Right renal pelvis (tissue), 4 donors: ENCODE results near the gene PPP2R2C. TPM values are rescaled to one million over a fixed set of nuclear protein-coding genes. Genes with fewer than 3 reads are reported as not detected.

Source experiments
- DNase-seq, 4 donors: peaks; one replicate each; pipeline ENCODE4 v3.0.0-alpha.2; 2013; ENCODE audit warnings: low read depth in 4 of 4, low spot score in 3 of 4, missing footprints in 1 of 4
- polyA plus RNA-seq, 4 donors: library from polyadenylated mRNA; unstranded; fragments of 120-200 nt; gene quantifications; one replicate each; pipeline ENCODE4 v1.2.1, GENCODE V29; 2013; ENCODE audit not compliant: insufficient read length in 4 of 4

PPP2R2C gene
- polyA plus RNA-seq, 4 donors, result 0.30 to 0.71 (median 0.37) TPM

DNA sequence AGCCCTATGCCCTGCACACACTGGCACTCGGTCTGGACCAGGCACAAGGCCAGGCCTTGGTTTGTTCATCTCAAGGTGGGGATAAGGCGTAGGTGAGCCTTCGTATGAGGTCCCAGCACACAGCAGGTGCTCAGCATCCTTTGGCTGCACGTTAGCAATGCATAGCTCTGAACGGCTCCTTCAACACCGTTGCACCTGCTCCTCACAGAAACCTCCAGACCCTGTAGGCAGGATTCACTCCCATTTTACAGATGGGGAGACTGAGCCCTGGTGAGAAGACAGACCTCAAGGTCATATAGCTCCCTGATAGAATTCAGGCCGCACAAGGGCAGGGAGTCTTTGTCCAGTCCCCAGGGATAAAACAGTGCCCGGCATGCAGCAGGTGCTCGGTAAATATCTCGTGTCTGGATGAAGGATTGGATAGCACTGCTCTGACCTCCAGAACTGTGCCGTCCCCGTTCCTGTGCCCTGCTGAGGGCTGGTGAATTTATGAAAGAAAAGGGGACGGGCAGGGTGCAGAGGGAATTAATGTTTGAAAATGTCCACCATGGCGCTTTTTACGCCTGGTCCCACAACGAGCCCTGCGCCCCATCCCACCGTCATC, 2.4 kb downstream of the PPP2R2C start:
- DNase-seq, result no peak

DNA sequence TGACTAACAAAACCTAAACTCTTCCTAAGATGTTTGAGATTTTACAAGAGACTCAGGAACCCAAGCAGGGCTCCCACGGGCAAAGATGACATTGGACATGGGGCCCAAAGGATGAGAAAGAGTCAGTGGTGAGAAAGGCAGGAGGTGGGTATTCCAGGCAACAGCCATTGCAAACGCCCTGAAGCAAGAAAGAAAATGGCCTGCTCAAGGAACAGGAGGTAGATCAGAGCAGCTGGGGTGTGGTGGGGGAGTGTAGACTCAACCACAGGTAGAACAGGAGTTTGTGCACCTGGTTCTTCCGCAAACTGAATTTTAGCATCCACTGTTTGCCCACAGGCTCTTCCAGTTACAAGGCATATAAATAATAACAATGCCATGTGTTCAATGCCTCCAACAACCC, 3.3 kb downstream of the PPP2R2C start:
- no peak for DNase-seq

- DNase-seq, result no peak
Observed at GRCh38 chr4:6468376-6468775, 4.0 kb downstream of the PPP2R2C start.

DNA sequence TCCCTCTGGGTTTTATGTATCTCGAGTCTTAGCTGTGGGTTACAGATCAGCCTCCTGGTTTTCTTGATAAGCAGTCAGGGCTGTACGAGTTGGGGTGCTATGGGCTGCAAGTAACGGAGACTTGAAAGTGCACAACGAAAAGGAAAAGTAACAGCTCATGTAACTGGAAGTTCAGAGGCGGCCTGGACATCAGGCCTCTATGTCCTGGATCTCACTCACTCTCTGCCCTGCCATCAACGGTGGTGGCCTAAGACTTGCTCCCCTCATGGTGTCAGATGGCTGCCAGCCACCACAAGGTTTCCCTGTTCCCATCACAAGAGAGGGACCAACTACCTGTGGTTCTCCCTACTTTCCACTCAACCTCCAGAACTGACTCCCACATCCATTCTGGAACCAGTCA, 4.8 kb downstream of the PPP2R2C start:
- no peak for DNase-seq

DNA sequence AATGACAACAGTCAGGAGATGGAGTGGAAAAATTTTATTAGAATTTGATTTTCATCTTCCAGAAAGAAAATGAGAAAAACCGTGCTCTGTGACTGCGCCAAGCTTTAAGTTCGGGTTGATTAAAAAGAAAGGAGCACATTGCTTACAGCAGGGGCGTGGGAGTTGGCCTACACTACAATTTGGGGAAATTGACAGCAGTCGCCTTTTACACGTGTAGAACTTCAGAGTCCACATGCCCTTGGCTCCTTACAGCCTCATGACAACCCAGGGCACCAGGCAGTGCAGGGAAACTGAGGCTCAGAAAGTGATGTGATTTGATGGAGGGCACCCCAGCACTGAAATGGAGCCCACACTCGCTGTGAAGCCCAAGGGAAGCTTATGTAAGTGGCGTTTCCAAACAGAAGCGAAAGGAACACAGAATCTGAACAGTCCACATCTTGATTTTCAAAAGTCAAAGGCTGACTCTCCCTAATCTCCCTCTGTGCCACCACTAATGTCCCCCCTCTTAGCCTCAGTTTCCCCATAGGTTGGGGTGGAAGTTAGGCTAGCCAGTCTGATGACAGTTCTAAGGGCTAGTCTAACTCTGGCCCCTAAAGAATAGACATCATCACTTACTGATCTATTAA, 5.5 kb downstream of the PPP2R2C start:
- DNase-seq, result no peak

DNA sequence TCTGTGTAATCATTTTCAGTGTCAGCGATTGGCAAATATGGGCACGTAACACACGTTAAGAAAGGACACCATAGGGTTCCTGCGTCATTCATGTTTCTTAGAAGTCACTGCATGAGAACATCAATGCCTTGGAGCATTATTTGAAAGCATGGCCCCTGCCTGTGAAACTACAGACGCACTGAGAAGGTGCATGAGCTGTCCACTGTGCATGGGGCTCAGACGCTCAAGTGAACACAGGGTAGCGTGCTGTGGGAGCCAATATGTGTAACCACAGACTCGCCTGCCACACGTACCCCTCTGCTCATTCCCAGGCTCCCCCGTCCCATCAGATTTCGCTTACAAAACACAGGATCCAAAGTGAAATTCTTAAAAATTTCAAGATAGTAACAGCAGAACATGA, 6.5 kb downstream of the PPP2R2C start:
- DNase-seq, result no peak

DNA sequence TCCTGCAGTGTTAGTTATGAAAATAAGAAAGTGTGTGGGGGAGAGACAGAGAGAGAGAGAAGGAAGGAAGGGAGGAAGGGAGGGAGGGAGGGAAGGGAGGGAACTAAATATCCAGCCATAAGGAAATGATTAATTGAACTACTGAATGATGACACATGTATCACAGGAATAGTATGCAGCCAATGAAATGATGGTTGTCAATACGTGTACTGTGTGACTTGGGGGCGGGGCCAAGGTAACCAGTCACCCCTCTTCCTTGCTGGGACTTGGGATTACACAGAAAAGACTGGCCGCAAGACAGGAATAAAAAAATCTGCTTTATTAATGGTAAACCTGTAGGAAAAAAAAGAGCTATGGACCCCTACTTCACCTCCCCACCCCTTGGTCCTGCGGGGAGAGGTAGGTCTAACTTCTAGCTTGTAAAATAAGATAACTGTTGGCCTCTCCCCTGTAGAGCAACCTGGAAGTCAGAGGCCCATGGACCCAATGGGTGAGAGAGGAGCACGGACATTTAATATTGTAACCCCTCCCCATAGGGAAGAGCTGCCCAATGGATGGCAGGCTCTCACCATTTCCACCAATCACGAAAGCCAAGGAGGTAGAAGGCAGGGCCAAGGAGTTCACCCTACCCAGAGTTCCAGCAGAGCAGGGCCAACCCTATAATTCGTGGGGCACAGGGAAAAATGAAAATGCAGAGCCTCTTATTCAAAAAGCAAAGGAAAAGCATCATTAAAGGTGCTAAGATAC, 7.4 kb downstream of the PPP2R2C start:
- no peak for DNase-seq

DNA sequence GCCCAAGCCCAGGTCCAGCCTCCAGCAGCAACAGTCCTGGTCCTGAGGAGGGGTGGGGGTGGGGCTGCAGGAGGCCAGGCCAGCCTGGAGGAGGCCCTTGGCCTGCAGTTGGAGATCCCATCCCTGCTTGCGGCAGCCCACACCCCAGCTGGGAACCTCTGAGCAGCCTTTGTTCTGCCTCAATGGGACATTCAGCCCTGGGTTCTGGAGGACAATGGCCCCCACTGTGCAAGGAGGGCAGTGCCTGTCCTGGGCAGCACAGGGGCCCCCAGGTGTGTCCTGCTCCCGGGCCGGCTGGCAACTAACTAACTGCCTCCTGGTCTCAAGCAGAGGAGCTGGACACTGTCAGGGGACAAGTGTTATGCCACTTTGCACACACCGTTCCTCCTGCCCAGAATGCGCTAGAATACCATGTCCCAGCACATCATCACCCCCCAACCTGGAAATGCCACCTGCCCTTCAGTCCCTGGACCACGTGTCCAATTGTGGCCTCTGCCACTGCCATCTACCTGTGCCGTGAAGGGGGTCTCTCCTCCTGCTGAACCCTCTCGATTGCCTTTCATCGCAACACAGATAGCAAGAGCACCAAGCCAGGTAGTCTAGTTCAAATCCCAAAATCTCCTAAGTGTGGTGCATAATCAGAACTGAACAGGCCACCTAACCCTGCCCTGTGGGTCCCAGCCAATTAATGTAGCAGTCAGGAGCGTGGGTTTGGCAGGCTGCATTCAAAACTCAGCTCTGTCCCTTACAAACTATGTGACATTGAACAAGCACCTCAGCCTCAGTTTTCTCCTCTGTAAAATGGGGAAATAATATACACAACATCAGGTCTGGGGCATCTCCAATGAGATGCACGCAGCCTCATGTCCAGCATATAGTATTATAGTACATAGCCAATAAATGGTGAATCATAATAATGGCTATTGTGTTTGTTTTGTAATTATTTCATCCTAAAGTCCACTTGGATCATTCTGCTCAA, 8.8 kb downstream of the PPP2R2C start:
- no peak for DNase-seq

- no peak for DNase-seq
Observed at GRCh38 chr4:6461301-6462165, 10.9 kb downstream of the PPP2R2C start.

DNA sequence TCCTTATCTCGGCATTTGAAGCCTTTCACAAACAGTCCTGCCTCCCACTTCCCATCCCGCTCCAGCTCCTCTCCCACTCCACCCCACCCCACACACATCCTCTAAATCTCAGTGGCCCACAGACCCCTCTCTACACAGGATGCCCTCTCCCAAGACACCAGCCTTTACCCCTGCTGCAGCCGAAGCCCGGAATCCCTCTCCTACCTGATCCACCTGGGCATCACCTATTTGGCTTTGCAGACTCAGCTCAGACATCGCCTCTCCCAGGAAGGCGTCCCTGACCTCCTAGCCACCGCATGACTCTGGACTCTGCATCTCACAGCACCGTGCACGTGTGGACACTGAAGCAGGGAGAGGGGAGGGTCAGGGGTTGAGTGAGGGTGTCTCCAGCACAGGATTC, 11.5 kb downstream of the PPP2R2C start:
- no peak for DNase-seq

DNA sequence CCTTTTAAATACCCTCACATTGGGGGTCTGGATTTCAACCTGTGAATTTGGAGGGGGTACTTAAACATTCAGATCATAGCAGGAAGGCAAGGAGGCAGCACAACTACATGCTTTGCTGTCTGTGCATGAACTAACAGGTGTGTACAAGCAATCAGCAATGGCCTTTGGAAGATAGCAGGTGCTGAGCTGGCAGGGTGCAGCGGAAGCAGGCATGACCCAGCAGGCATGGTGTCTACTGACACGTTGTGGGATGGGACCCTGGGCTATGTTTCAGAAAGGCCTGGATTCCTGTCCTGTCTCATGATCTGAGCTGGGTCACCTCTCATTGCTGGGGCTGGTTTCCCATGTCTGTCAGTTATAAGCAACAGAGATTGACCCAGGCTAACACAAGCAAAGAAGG, 13.9 kb downstream of the PPP2R2C start:
- no peak for DNase-seq

DNA sequence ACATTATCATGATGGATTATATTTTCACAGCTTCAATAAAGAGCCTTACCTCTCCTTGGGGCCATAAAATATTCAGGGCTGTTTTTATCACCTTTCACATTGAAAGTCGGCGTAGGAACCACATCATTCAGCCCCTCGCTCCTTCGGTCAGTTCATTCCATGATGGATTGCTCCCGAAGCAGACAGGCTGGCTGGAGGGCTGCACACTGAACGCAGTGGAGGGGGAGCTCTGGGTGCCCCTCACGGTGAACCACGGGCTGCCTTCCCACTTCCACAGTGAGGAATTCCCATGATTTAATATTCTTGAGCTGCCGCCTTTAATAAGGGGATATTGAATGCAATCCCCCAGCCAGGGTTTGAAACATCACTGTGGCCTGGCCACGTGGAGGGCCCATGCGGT, 16.0 kb downstream of the PPP2R2C start:
- DNase-seq, result no peak

GRCh38 chr4:6454112-6454910, 18.1 kb downstream of the PPP2R2C start:
- no peak for DNase-seq

- no peak for DNase-seq
Observed at GRCh38 chr4:6453688-6453990, 18.8 kb downstream of the PPP2R2C start.

DNA sequence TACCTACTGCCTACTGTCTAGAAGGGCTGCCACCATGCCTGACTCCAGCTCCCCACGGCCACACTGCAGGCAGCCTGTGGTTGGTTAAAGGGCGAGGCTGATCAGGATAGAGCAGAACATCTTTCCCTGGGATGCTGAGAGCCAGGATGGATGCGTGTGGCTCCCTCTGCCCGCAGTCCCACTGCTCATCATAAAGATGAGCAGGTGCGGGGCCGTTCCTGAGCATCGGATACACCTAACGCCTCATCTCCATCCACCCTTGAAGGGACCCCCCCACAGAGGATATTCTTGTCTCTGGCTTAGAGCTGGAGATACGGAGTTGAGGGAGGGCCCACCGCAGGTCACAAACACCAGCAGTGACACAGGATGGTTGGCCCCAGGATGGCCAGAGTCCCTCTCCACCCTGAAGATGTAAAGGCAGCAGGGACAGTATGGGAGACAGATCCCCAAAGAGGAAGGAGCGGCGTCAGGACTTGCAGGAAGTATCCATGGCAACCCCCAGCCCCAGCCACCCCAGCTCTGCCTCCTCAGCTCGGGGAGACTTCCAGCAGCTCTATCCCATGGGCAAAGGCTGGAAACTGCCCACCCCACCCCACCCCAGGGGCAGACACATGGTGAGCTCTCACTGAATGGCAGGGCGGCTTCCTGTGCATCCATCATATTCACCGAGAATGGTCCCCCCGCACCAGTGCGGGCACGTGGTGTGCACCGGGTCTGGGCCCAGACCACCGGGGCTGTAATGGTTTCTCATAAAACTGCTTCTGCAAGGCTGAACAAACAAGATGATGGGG, 19.3 kb downstream of the PPP2R2C start:
- DNase-seq, result no peak

DNA sequence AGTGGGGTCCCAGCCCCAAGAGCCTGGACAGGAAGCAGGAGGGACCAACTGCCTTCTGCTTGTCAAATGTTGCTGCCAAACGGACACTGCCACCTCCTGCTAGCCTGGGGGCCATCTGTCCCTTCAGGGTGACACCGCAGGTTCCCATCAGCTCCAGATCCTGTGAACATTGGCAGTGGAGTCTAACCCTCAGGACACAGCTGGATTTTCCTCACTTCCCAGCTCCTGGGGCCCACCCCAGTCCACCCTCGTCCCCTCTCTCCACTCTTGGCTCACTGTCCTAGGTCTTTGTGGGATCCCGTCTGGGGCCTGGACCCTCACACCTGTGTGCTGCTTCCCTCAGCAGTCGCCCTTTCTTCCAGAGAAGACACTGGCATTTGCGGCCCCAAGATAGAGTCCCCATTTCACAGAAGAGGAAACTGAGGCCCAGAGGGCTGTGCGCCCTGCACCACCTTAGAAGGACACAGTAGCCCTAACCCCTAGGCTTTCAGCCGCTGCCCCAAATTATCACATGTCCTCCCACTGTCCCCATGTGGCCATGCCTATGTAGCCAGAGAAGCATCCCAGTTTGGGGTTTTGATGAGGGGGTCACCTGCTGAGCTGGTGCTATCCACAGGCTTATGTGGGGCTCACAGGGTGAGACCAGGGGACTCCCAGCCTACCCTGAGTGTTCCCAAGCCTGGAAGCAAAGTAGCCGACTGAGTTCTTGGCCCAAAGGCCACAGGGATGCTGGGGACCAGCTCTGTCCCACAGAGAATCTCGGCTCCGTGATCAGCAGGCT, 20.1 kb downstream of the PPP2R2C start:
- DNase-seq, result no peak

- DNase-seq, result no peak
Observed at GRCh38 chr4:6451309-6451708, 21.1 kb downstream of the PPP2R2C start.

DNA sequence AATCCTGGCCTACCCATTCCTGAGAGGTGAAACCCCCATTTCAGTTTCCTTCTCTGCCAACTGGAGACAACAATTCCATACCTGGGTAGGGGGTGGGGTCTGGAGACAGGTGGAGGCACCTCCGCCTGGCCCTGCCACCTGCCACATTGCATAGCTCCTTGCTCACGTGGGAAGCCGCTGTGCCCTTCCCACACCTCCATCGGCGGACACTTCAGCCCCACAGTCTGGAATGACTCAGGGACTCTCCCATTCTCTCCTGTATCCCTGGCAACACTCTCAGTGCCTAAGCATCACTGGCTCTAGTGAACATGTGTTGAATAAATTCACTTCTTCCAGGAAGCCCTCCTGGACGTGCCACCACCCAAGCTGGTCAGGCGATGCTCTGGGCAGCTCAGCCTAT, 21.7 kb downstream of the PPP2R2C start:
- DNase-seq, result no peak
